Heart left ventricle (tissue), 13 donors: ENCODE data around the gene CYP46A1.

Source experiments
- CTCF ChIP-seq, 12 donors: fragments of 200-600 bp; sonication (generic) in 4 of 12; IDR thresholded peaks; one replicate each; pipeline versions ENCODE4 v1.5.0 to v1.8.0; 2018 to 2022; ENCODE audit warnings: antibody characterized with exemption in 12 of 12, mild to moderate bottlenecking in 5 of 12
- POLR2A ChIP-seq, 2 donors: fragments of 450-650 bp; IDR thresholded peaks; one replicate each; pipeline ENCODE4 v1.6.1; 2017; ENCODE audit warnings: antibody characterized with exemption in 2 of 2, mild to moderate bottlenecking in 2 of 2, moderate library complexity in 2 of 2
- donor health status: ischemic (EF 13 %, LVEDD 7.1; RV severe dilation, severe dysfunction).
- donor health status: DM: no; HTN: yes; CAD: no.
- donor health status: DM: no; HTN: no; CAD: no.
- donor health status: ischemic (EF 25% LVEDD 6.9; RV normal size, moderate dysfunction).
- donor health status: ischemic (EF 25% LVEDD 5.7; RV mildly dilated, moderate dysfunction).
- donor health status: ischemic (EF 35%, LVEDD 5.7; RV mildly dilated, moderate dysfunction).
- donor health status: nonischemic (EF 11% LVEDD 7.7; RV severe dilation, severe dysfunction).
- donor health status: DM: yes; HTN: yes; CAD: no.
- donor health status: PGD.
- donor health status: ischemic (EF 29% LVEDD 5.4; RV normal size, mild dysfunction).
- donor health status: nonischemic (EF 23%, LVEDD 6.1; RV moderate dilation, normal function).

GRCh38 chr14:99745307-99745951 is 61.3 kb downstream of the CYP46A1 start:
- no peak for TF ChIP-seq CTCF (IDR thresholded peaks at IDR 0.05)
- TF ChIP-seq POLR2A (IDR thresholded peaks at IDR 0.05), result no peak
